Mesenteric fat pad (tissue), 1 donor: ENCODE data around the gene NKAIN2. TPM values are rescaled to one million over a fixed set of nuclear protein-coding genes. Genes with fewer than 3 reads are reported as not detected.
"Not testable (repeated sequence)": the region's sequence is repeated elsewhere in the genome, so short reads cannot be mapped to it uniquely, and the experiment has no call there.

ENCODE experiments used
- DNase-seq: peaks from one replicate; pipeline ENCODE4 v3.0.0-alpha.2; 2020; ENCODE audit warnings: low spot score
- total RNA-seq: library from RNA; stranded (reverse); fragmentation: NEBNext Ultra II Directional; extraction: Animal tissue kit (Norgen Biotek cat#: 25700); gene quantifications from one replicate; pipeline ENCODE4 v1.2.1, GENCODE V29; 2021
- donor health status: DM: yes; HTN: yes; CAD: no.

Gene NKAIN2
- total RNA-seq, 1 donor from 2014 or later: 0.42 TPM

GRCh38 chr6:123888771-123889513, 85.3 kb downstream of the NKAIN2 start:
- no peak for DNase-seq

- no peak for DNase-seq
Observed at GRCh38 chr6:123895346-123895745, 91.7 kb downstream of the NKAIN2 start.

- DNase-seq: no peak
Observed at GRCh38 chr6:123895806-123896205, 92.1 kb downstream of the NKAIN2 start.

- DNase-seq: no peak
Observed at GRCh38 chr6:123896869-123897268, 93.2 kb downstream of the NKAIN2 start.

GRCh38 chr6:123897965-123898364, 94.3 kb downstream of the NKAIN2 start:
- DNase-seq: no peak

GRCh38 chr6:123898665-123899064, 95.0 kb downstream of the NKAIN2 start:
- no peak for DNase-seq

GRCh38 chr6:123899745-123900144, 96.1 kb downstream of the NKAIN2 start:
- DNase-seq: no peak

GRCh38 chr6:123901436-123901835, 97.8 kb downstream of the NKAIN2 start:
- no peak for DNase-seq

- no peak for DNase-seq
Observed at GRCh38 chr6:123902738-123903313, 99.2 kb downstream of the NKAIN2 start.

- DNase-seq: no peak
Observed at GRCh38 chr6:123904228-123904627, 100.6 kb downstream of the NKAIN2 start.

- DNase-seq: no peak
Observed at GRCh38 chr6:123908797-123909196, 105.1 kb downstream of the NKAIN2 start.

- no peak for DNase-seq
Observed at GRCh38 chr6:123909989-123910388, 106.3 kb downstream of the NKAIN2 start.

GRCh38 chr6:123913863-123914262, 110.2 kb downstream of the NKAIN2 start:
- DNase-seq: no peak

GRCh38 chr6:123923379-123923778, 119.7 kb downstream of the NKAIN2 start:
- not testable (repeated sequence) for DNase-seq

- DNase-seq: no peak
Observed at GRCh38 chr6:123925350-123925749, 121.7 kb downstream of the NKAIN2 start.

GRCh38 chr6:123925842-123926399, 122.3 kb downstream of the NKAIN2 start:
- no peak for DNase-seq

- DNase-seq: no peak
Observed at GRCh38 chr6:123928529-123928928, 124.9 kb downstream of the NKAIN2 start.

- DNase-seq: no peak
Observed at GRCh38 chr6:123931928-123932327, 128.3 kb downstream of the NKAIN2 start.

GRCh38 chr6:123940551-123940950, 136.9 kb downstream of the NKAIN2 start:
- DNase-seq: no peak

- DNase-seq: no peak
Observed at GRCh38 chr6:123941855-123942254, 138.2 kb downstream of the NKAIN2 start.

GRCh38 chr6:123945386-123945785, 141.7 kb downstream of the NKAIN2 start:
- DNase-seq: no peak

GRCh38 chr6:123953920-123954319, 150.3 kb downstream of the NKAIN2 start:
- DNase-seq: no peak
